Measurements from ENCODE around the gene COMMD3. TPM values are rescaled to one million over a fixed set of nuclear protein-coding genes. Genes with fewer than 3 reads are reported as not detected.

Gene COMMD3
- total RNA-seq, 1 experiment from 2014 or later, result 35.6 TPM

DNA sequence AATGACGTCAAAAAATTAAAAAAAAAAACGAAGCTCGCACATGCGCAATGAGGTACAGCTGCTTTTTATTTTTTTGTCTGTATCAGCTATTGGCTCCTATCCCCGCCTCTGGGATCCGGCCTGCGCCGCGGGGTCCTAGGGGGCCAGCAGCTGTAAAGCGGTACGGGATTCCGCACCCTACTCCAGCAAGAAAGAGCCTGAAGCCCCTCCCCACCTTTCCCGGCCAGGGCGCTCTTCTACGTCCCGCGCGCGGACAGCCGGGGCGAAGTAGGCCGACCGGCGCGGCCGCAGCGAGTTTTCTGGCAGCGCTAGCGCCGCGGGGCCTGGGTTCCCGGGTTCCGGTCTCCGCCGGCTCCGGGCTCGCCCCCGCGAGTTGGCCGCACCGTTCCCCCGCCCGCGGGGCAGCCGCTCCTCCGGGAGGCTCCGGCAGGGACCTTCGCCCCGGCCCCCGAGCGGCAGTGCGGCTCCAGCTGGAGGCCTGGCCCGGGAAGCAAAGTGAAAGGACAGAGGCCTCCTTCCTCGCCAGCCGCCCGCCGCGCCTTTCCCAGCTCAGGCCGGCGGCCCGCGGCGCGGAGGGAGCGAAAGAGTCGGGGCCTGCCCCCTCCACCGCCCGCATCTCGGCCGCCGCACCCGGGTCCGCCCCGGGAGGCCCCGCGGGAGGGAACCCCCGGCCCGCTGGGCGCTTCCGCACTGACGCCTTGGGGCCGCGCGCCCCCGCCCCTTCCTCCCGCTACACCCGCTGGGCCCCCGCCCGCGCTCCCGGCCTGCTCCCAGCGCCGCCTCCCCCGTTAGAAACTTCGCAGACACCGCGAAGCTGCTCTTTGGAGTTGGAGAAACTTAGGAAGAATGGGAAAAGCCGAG lies 24.4 kb downstream of the COMMD3 start:
- peak; percentile 73 for DNase-seq (ENCODE audit: low read depth, low spot score)
- intact Hi-C loops (cut with micrococcal nuclease; ENCODE audit: unreplicated experiment), result no loop called here
- Histone ChIP-seq H3K4me1 (ENCODE audit: control insufficient read depth, insufficient read depth, low read length) (no peaks in the 10 kb centered on the region; the same call in 1 of the 2 replicates), H3K27me3 (ENCODE audit: control insufficient read depth, insufficient read depth, low read length) (peaks cover 38% of the 10 kb centered on the region), H3K27ac (ENCODE audit: low read length) (peak overlapping the region; percentile 77), H3K36me3 (ENCODE audit: control insufficient read depth, insufficient read depth, low read length) (no peaks in the 10 kb centered on the region), H3K9me3 (ENCODE audit: control insufficient read depth, insufficient read depth, low read depth, low read length) (no peaks in the 10 kb centered on the region), H3K4me3 (ENCODE audit: low read depth in 2 of 2, low read length in 2 of 2) (peak overlapping the region; percentile 67)
- BruUV-seq (replicated peaks), result no TSS peak
- peak; percentile 86 for ATAC-seq
- peak; percentile 56; the same call in 1 of the 2 replicates for TF ChIP-seq POLR2AphosphoS5 (IDR thresholded peaks at IDR 0.05; ENCODE audit: low read depth, low read length)
- TF ChIP-seq SIN3A (IDR thresholded peaks at IDR 0.05; ENCODE audit: borderline replicate concordance, insufficient read depth, low read depth, low read length), result no peak
- CTCF ChIA-PET, result interaction anchor here (0.6 kb wide), 2 partner anchors 357 to 647 kb away, joined by 3 read pairs; no protein-coding TSS in a partner anchor
- in situ Hi-C loops (cut with HindIII; ENCODE audit: low pct_unique_long_range_greater_than_20kb, low sequenced_read_pairs), result no loop called here
- POLR2A ChIA-PET, result interaction anchor here (0.6 to 0.7 kb wide), 2 partner anchors 63 to 347 kb away, joined by 4 to 5 read pairs; no protein-coding TSS in a partner anchor

DNA sequence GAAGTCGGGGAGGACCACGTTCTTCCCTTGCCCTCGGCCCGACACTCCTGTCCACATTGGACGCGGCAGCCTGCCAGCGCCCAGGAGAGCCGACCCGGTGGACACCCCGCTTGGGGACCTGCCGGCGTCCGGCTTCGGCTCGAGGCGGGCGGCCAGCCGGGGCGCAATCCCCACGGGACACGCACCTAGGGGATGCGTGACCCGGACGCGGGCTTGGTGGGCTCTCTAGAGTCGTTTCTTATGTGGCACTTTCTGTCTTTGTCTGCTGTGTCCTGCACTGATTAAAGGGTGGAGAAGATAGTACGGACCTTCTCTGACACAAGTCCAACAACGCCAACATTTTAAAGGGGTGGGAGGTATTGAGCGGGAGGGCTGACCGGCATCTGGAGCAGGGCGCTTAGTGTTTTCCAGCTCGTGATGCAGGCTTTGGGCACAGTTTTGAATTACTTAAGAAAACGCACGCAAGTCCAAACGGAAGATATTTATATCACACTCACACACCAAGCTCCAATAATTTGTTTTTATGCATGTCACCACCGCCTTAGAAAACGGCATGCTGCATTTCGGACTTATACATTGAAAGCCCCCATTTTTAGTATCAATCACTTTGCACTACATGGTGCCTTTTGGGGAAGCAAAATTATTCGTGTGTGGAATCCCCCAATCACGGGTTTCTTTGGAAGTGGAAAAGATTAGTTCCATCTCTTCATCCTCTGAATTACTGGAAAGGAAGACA lies 25.2 kb downstream of the COMMD3 start:
- TF ChIP-seq SIN3A (IDR thresholded peaks at IDR 0.05; ENCODE audit: borderline replicate concordance, insufficient read depth, low read depth, low read length), result no peak
- TF ChIP-seq, protein P1, sequence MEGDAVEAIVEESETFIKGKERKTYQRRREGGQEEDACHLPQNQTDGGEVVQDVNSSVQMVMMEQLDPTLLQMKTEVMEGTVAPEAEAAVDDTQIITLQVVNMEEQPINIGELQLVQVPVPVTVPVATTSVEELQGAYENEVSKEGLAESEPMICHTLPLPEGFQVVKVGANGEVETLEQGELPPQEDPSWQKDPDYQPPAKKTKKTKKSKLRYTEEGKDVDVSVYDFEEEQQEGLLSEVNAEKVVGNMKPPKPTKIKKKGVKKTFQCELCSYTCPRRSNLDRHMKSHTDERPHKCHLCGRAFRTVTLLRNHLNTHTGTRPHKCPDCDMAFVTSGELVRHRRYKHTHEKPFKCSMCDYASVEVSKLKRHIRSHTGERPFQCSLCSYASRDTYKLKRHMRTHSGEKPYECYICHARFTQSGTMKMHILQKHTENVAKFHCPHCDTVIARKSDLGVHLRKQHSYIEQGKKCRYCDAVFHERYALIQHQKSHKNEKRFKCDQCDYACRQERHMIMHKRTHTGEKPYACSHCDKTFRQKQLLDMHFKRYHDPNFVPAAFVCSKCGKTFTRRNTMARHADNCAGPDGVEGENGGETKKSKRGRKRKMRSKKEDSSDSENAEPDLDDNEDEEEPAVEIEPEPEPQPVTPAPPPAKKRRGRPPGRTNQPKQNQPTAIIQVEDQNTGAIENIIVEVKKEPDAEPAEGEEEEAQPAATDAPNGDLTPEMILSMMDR (IDR thresholded peaks at IDR 0.05), result no peak
- no peak for TF ChIP-seq POLR2AphosphoS5 (IDR thresholded peaks at IDR 0.05; ENCODE audit: low read depth, low read length)
- TF ChIP-seq, protein P2, sequence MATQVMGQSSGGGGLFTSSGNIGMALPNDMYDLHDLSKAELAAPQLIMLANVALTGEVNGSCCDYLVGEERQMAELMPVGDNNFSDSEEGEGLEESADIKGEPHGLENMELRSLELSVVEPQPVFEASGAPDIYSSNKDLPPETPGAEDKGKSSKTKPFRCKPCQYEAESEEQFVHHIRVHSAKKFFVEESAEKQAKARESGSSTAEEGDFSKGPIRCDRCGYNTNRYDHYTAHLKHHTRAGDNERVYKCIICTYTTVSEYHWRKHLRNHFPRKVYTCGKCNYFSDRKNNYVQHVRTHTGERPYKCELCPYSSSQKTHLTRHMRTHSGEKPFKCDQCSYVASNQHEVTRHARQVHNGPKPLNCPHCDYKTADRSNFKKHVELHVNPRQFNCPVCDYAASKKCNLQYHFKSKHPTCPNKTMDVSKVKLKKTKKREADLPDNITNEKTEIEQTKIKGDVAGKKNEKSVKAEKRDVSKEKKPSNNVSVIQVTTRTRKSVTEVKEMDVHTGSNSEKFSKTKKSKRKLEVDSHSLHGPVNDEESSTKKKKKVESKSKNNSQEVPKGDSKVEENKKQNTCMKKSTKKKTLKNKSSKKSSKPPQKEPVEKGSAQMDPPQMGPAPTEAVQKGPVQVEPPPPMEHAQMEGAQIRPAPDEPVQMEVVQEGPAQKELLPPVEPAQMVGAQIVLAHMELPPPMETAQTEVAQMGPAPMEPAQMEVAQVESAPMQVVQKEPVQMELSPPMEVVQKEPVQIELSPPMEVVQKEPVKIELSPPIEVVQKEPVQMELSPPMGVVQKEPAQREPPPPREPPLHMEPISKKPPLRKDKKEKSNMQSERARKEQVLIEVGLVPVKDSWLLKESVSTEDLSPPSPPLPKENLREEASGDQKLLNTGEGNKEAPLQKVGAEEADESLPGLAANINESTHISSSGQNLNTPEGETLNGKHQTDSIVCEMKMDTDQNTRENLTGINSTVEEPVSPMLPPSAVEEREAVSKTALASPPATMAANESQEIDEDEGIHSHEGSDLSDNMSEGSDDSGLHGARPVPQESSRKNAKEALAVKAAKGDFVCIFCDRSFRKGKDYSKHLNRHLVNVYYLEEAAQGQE (IDR thresholded peaks at IDR 0.05; ENCODE audit: insufficient read depth in 1 of 2, low read depth in 2 of 2, low read length in 1 of 2), result no peak
- no peak for TF ChIP-seq TCF7L2 (IDR thresholded peaks at IDR 0.05; ENCODE audit: low read depth, low read length)
- peak; percentile 66 for ATAC-seq
- intact Hi-C loops (cut with micrococcal nuclease; ENCODE audit: unreplicated experiment), result no loop called here

More for the DNA sequence above, 25.2 kb downstream of the COMMD3 start:
- Histone ChIP-seq H3K4me1 (ENCODE audit: control insufficient read depth, insufficient read depth, low read length) (no peaks in the 10 kb centered on the region; the same call in 1 of the 2 replicates), H3K9me3 (ENCODE audit: control insufficient read depth, insufficient read depth, low read depth, low read length) (no peaks in the 10 kb centered on the region), H3K36me3 (ENCODE audit: control insufficient read depth, insufficient read depth, low read length) (no peaks in the 10 kb centered on the region), H3K4me3 (ENCODE audit: low read depth in 2 of 2, low read length in 2 of 2) (peak overlapping the region; percentile 67), H3K27ac (ENCODE audit: low read length) (peak overlapping the region; percentile 29; the same call in 1 of the 2 replicates), H3K27me3 (ENCODE audit: control insufficient read depth, insufficient read depth, low read length) (peaks cover 38% of the 10 kb centered on the region)
- DNase-seq (ENCODE audit: low read depth, low spot score), result no peak
- CTCF ChIA-PET, result interaction anchor here (0.6 kb wide), 1 partner anchor 647 kb away, joined by 3 read pairs; no protein-coding TSS in a partner anchor
- BruUV-seq (replicated peaks), result TSS peak; percentile 87
- in situ Hi-C loops (cut with HindIII; ENCODE audit: low pct_unique_long_range_greater_than_20kb, low sequenced_read_pairs), result no loop called here
- POLR2A ChIA-PET, result no interaction called here
